GDM1 (cell line): Measurements from ENCODE around the gene SLC7A9.
"Not testable (repeated sequence)": the region's sequence is repeated elsewhere in the genome, so short reads cannot be mapped to it uniquely, and the experiment has no call there.

Experiments
- DNase-seq: peaks from one replicate; lab custom pipeline; 2025; lab: John Stamatoyannopoulos, UW

The SLC7A9 gene

GRCh38 chr19:32863841-32864240, 5.7 kb downstream of the SLC7A9 start:
- no peak for DNase-seq

GRCh38 chr19:32863301-32863700, 6.3 kb downstream of the SLC7A9 start:
- no peak for DNase-seq

- DNase-seq, result no peak
Observed at GRCh38 chr19:32862741-32863140, 6.8 kb downstream of the SLC7A9 start.

GRCh38 chr19:32862173-32862572, 7.4 kb downstream of the SLC7A9 start:
- no peak for DNase-seq

GRCh38 chr19:32861596-32861995, 8.0 kb downstream of the SLC7A9 start:
- DNase-seq, result no peak

GRCh38 chr19:32859591-32859990, 10.0 kb downstream of the SLC7A9 start:
- DNase-seq, result no peak

- DNase-seq, result no peak
Observed at GRCh38 chr19:32858559-32858958, 11.0 kb downstream of the SLC7A9 start.

- DNase-seq, result no peak
Observed at GRCh38 chr19:32858155-32858554, 11.4 kb downstream of the SLC7A9 start.

- no peak for DNase-seq
Observed at GRCh38 chr19:32857584-32857983, 12.0 kb downstream of the SLC7A9 start.

- not testable (repeated sequence) for DNase-seq
Observed at GRCh38 chr19:32856818-32857217, 12.7 kb downstream of the SLC7A9 start.

- no peak for DNase-seq
Observed at GRCh38 chr19:32852216-32852615, 17.4 kb downstream of the SLC7A9 start.

GRCh38 chr19:32848035-32848434, 21.5 kb downstream of the SLC7A9 start:
- not testable (repeated sequence) for DNase-seq

GRCh38 chr19:32843716-32844245, 25.8 kb downstream of the SLC7A9 start:
- DNase-seq, result no peak

- no peak for DNase-seq
Observed at GRCh38 chr19:32842061-32842460, 27.5 kb downstream of the SLC7A9 start.

- DNase-seq, result no peak
Observed at GRCh38 chr19:32837531-32837930, 32.0 kb downstream of the SLC7A9 start.

GRCh38 chr19:32833388-32833787, 36.2 kb downstream of the SLC7A9 start:
- not testable (repeated sequence) for DNase-seq

- not testable (repeated sequence) for DNase-seq
Observed at GRCh38 chr19:32832825-32833224, 36.7 kb downstream of the SLC7A9 start.

GRCh38 chr19:32832094-32832493, 37.5 kb downstream of the SLC7A9 start:
- DNase-seq, result not testable (repeated sequence)

- DNase-seq, result no peak
Observed at GRCh38 chr19:32831611-32832010, 38.0 kb downstream of the SLC7A9 start.

- DNase-seq, result no peak
Observed at GRCh38 chr19:32830231-32831014, 39.1 kb downstream of the SLC7A9 start.

GRCh38 chr19:32829345-32829896, 40.1 kb downstream of the SLC7A9 start:
- DNase-seq, result no peak

- DNase-seq, result no peak
Observed at GRCh38 chr19:32828643-32829344, 40.8 kb downstream of the SLC7A9 start.

GRCh38 chr19:32828139-32828538, 41.4 kb downstream of the SLC7A9 start:
- no peak for DNase-seq
